GM12878 (cell line): ENCODE measurements around the gene CD14. TPM values are rescaled to one million over a fixed set of nuclear protein-coding genes. Genes with fewer than 3 reads are reported as not detected.

ENCODE experiments used
- ATAC-seq: fragments of 200-7000 bp; cut with Tn5 transposase; 3 replicates; pipeline ENCODE4 v1.9.1; 2020; ENCODE audit warnings: mild to moderate bottlenecking, moderate library complexity
- BruUV-seq: library from RNA; stranded (reverse); fragments of 400-500 nt; replicated peaks from 2 replicates; lab custom pipeline; 2021; lab: Mats Ljungman, UMichigan
- CTCF ChIA-PET: fragments of 300-600 bp; sonication (Branson Sonifier 250); formaldehyde crosslinking; extraction: SDS; loops from one replicate; lab custom pipeline; 2021; ENCODE audit warnings: inconsistent platforms; lab: Yijun Ruan, JAX
- POLR2A ChIA-PET: fragments of 350-600 bp; formaldehyde crosslinking; extraction: SDS; loops from one replicate; lab custom pipeline; 2021; ENCODE audit warnings: inconsistent platforms; lab: Charles Lee
- RAD21 ChIA-PET: fragments of 300-600 bp; sonication (Branson Sonifier 250); formaldehyde crosslinking; loops from one replicate; lab custom pipeline; 2023; ENCODE audit warnings: antibody characterized with exemption; ENCODE audit not compliant: unreplicated experiment; lab: Charles Lee
- SMC1A ChIA-PET: fragments of 300-600 bp; sonication (Branson Sonifier 250); formaldehyde crosslinking; loops from one replicate; lab custom pipeline; 2023; ENCODE audit not compliant: unreplicated experiment, uncharacterized antibody; lab: Charles Lee
- DNase-seq: peaks from one replicate; pipeline ENCODE4 v3.0.0-alpha.2; 2011; ENCODE audit warnings: low read depth, low spot score
- FAIRE-seq: peaks from 3 replicates; lab custom pipeline; 2011; peaks lifted over from hg19 to GRCh38; lab: Jason Lieb, UNC
- H2AFZ ChIP-seq: 2 replicates; pipeline ENCODE4 v1.6.0; 2011; ENCODE audit warnings: low read depth, low read length, control low read depth; ENCODE audit not compliant: control insufficient read depth
- H3K27ac ChIP-seq: 2 replicates; pipeline ENCODE4 v1.5.1; 2011; ENCODE audit warnings: control low read depth; ENCODE audit not compliant: control insufficient read depth, insufficient read depth
- H3K27me3 ChIP-seq, 2 experiments: replicated peaks in 1 of 2; 2 replicates each; pipeline versions ENCODE4 v1.6.0 to v1.6.1; 2011; ENCODE audit warnings: low read length in 1 of 2; ENCODE audit not compliant: control insufficient read depth in 2 of 2, insufficient read depth in 2 of 2
- H3K36me3 ChIP-seq, 2 experiments: 2 replicates each; pipeline ENCODE4 v1.5.1; 2011; ENCODE audit warnings: low read length in 1 of 2; ENCODE audit not compliant: control insufficient read depth in 2 of 2, insufficient read depth in 2 of 2
- H3K4me1 ChIP-seq: 2 replicates; pipeline ENCODE4 v1.6.1; 2011; ENCODE audit warnings: mild to moderate bottlenecking, low read length, moderate library complexity, mixed read lengths; ENCODE audit not compliant: control insufficient read depth, insufficient read depth
- H3K4me2 ChIP-seq: 2 replicates; pipeline ENCODE4 v1.6.0; 2011; ENCODE audit warnings: control low read depth; ENCODE audit not compliant: control insufficient read depth, insufficient read depth
- H3K4me3 ChIP-seq: fragments of 200-600 bp; sonication (generic); 2 replicates; pipeline ENCODE4 v1.5.1; 2016
- H3K79me2 ChIP-seq: 2 replicates; pipeline ENCODE4 v1.6.0; 2011; ENCODE audit warnings: low read length; ENCODE audit not compliant: control insufficient read depth, insufficient read depth
- H3K9ac ChIP-seq: 2 replicates; pipeline ENCODE4 v1.8.0; 2011; ENCODE audit warnings: low read length, control low read depth, mixed read lengths; ENCODE audit not compliant: control insufficient read depth, insufficient read depth
- H3K9me3 ChIP-seq: replicated peaks from 3 replicates; pipeline ENCODE4 v1.5.1; 2011; ENCODE audit warnings: mild to moderate bottlenecking, low read length; ENCODE audit not compliant: control insufficient read depth, insufficient read depth
- H4K20me1 ChIP-seq: 2 replicates; pipeline ENCODE4 v1.6.0; 2011; ENCODE audit not compliant: control insufficient read depth, insufficient read depth
- ATF7 ChIP-seq: fragments of 450-650 bp; IDR thresholded peaks from 2 replicates; pipeline ENCODE4 v1.6.1; 2016; ENCODE audit warnings: low read depth, mild to moderate bottlenecking
- BACH1 ChIP-seq: fragments of 450-650 bp; IDR thresholded peaks from 2 replicates; pipeline ENCODE4 v1.6.1; 2017; ENCODE audit warnings: mild to moderate bottlenecking, borderline replicate concordance
- BHLHE40 ChIP-seq, 2 experiments: fragments of 450-650 bp in 1 of 2; IDR thresholded peaks; 2 replicates each; pipeline ENCODE4 v1.6.1; 2011 to 2017; ENCODE audit warnings: low read depth in 2 of 2, borderline replicate concordance in 1 of 2, improper control_type of control experiment in 1 of 2, low read length in 1 of 2, mild to moderate bottlenecking in 1 of 2
- CBX5 ChIP-seq: sonication (generic); IDR thresholded peaks from 2 replicates; pipeline ENCODE4 v1.6.1; 2016; ENCODE audit warnings: low read depth, moderate library complexity, mild to moderate bottlenecking, inconsistent platforms
- ESRRA ChIP-seq: IDR thresholded peaks from 2 replicates; pipeline ENCODE4 v1.6.1; 2012; ENCODE audit warnings: mild to moderate bottlenecking, low read length, improper control_type of control experiment
- HCFC1 ChIP-seq: fragments of 150-350 bp; IDR thresholded peaks from 2 replicates; pipeline ENCODE4 v1.6.1; 2014; ENCODE audit warnings: low read length
- HDAC2 ChIP-seq: fragments of 200-600 bp; sonication (generic); IDR thresholded peaks from 2 replicates; pipeline ENCODE4 v1.6.1; 2017
- LARP7 ChIP-seq: fragments of 450-650 bp; IDR thresholded peaks from 2 replicates; pipeline ENCODE4 v1.6.1; 2017; ENCODE audit warnings: mild to moderate bottlenecking
- MEF2A ChIP-seq: IDR thresholded peaks from 2 replicates; pipeline ENCODE4 v1.6.1; 2011; ENCODE audit warnings: low read depth, mild to moderate bottlenecking, low read length, moderate library complexity; ENCODE audit not compliant: insufficient read depth
- ZZZ3 ChIP-seq: IDR thresholded peaks from 2 replicates; pipeline ENCODE4 v1.6.1; 2011; ENCODE audit warnings: low read depth; ENCODE audit not compliant: control insufficient read depth, insufficient read length
- WGBS: methylation state at CpG from one replicate; pipeline ENCODE4 v1.1.6; 2016; ENCODE audit warnings: low lambda C conversion rate; ENCODE audit not compliant: insufficient replicate concordance, insufficient coverage; ENCODE audit errors: missing lambda C conversion rate; 5-methylcytosine and 5-hydroxymethylcytosine counted together
- in situ Hi-C: fragments of 300-500 bp; cut with MboI; formaldehyde crosslinking; loops from 9 replicates; pipeline ENCODE4 v1.14.3; 2018; ENCODE audit warnings: mixed read lengths
- intact Hi-C: fragments of 100-400 bp; cut with micrococcal nuclease; formaldehyde crosslinking; loops from one replicate; pipeline ENCODE4 v1.14.2; 2022; ENCODE audit not compliant: unreplicated experiment
- polyA plus RNA-seq, 11 experiments: library from polyadenylated mRNA; depleted of rRNA in 4 of 11; unstranded in 6 of 11; stranded (reverse) in 5 of 11; fragments of >200 nt; fragmentation: Nextera tagmentation in 4 of 11; fragmentation: Illumina TruSeq in 1 of 11; extraction: Ambion mirVana in 4 of 11; extraction: Trizol in 1 of 11; gene quantifications; 1 replicate in 1 of 11; 2 replicates in 10 of 11; pipeline versions ENCODE4 v1.2.1 to v1.2.3, GENCODE V29; 2011 to 2016; ENCODE audit warnings: inconsistent platforms in 2 of 11, missing spikeins in 2 of 11, low read depth in 1 of 11
- total RNA-seq, 4 experiments: library from RNA; depleted of rRNA in 3 of 4; stranded (reverse); fragments of >200 nt in 3 of 4; fragmentation: Illumina TruSeq in 1 of 4; extraction: Trizol in 1 of 4; gene quantifications; 2 replicates each; pipeline versions ENCODE4 v1.2.1 to v1.2.3, GENCODE V29; 2013 to 2021
- TF ChIP-seq, protein P1 (sequence below): fragments of 450-650 bp; IDR thresholded peaks from 2 replicates; pipeline ENCODE4 v1.6.1; 2018; ENCODE audit warnings: mild to moderate bottlenecking, low read depth, moderate library complexity; ENCODE audit not compliant: partially characterized antibody
- TF ChIP-seq, protein P2 (sequence below): fragments of 450-650 bp; formaldehyde crosslinking; IDR thresholded peaks from 2 replicates; pipeline ENCODE4 v1.4.0; 2022; ENCODE audit warnings: mild to moderate bottlenecking, moderate library complexity

Gene CD14
- total and polyA plus RNA-seq, 10 of the 15 experiments (the other 5 are each of a cell fraction or from before 2014, with no cell fraction given): 0.09 to 0.72 (median 0.18) TPM; not detected in 5

DNA sequence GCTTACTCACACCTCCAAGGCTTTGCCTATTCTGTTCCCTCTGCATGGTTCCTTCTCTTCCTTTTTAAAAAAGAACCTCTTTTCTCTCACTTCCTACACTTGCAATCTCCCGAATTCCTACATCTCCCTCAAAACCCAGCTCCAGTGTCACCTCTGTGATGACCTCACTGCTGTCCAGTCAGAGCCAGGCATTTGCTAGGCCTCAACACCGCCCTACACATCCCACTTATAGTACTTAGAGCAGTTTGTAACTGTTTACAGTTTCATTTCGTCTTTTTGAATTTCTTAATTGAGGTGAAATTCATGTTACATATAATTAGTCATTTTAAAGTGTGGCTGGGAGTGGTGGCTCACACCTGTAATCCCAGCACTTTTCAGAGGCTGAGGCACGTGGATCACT, 30.8 kb downstream of the CD14 start:
- SMC1A ChIA-PET: no interaction called here
- WGBS: 23% methylated on average over 4 of the region's 4 CpGs
- FAIRE-seq (no peak), ATAC-seq (no peak), DNase-seq (no peak)
- POLR2A ChIA-PET: interaction anchor here (0.6 kb wide), 1 partner anchor 220 kb away, joined by 3 read pairs; no protein-coding TSS in a partner anchor
- Histone ChIP-seq H3K4me3 (no peak overlapping the region), H3K4me2 (no peak overlapping the region), H3K27me3 (no peaks in the 10 kb centered on the region), H3K36me3 (no peaks in the 10 kb centered on the region), H2AFZ (no peak overlapping the region), H3K79me2 (no peaks in the 10 kb centered on the region), H3K9me3 (no peaks in the 10 kb centered on the region), H3K9ac (no peak overlapping the region), H3K27ac (no peak overlapping the region), H3K4me1 (no peaks in the 10 kb centered on the region), H4K20me1 (no peaks in the 10 kb centered on the region)
- intact Hi-C loops (no loop called here), in situ Hi-C loops (no loop called here)
- no TSS peak for BruUV-seq
- TF ChIP-seq BACH1 (no peak), HCFC1 (no peak), CBX5 (no peak), HDAC2 (no peak), BHLHE40 (IDR thresholded peaks at IDR 0.05; ENCODE audit: borderline replicate concordance in 1 of 2, low read depth in 2 of 2, low read length in 1 of 2) (peak in 1 of 2 experiments; percentile 31; a peak in 1 of 4 replicates), LARP7 (no peak), ATF7 (0 out of 2 replicates have a peak, but pooled peaks have one; percentile 24), ZZZ3 (no peak), MEF2A (no peak), ESRRA (no peak)
- TF ChIP-seq, protein P1, sequence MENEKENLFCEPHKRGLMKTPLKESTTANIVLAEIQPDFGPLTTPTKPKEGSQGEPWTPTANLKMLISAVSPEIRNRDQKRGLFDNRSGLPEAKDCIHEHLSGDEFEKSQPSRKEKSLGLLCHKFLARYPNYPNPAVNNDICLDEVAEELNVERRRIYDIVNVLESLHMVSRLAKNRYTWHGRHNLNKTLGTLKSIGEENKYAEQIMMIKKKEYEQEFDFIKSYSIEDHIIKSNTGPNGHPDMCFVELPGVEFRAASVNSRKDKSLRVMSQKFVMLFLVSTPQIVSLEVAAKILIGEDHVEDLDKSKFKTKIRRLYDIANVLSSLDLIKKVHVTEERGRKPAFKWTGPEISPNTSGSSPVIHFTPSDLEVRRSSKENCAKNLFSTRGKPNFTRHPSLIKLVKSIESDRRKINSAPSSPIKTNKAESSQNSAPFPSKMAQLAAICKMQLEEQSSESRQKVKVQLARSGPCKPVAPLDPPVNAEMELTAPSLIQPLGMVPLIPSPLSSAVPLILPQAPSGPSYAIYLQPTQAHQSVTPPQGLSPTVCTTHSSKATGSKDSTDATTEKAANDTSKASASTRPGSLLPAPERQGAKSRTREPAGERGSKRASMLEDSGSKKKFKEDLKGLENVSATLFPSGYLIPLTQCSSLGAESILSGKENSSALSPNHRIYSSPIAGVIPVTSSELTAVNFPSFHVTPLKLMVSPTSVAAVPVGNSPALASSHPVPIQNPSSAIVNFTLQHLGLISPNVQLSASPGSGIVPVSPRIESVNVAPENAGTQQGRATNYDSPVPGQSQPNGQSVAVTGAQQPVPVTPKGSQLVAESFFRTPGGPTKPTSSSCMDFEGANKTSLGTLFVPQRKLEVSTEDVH: no peak
- TF ChIP-seq, protein P2, sequence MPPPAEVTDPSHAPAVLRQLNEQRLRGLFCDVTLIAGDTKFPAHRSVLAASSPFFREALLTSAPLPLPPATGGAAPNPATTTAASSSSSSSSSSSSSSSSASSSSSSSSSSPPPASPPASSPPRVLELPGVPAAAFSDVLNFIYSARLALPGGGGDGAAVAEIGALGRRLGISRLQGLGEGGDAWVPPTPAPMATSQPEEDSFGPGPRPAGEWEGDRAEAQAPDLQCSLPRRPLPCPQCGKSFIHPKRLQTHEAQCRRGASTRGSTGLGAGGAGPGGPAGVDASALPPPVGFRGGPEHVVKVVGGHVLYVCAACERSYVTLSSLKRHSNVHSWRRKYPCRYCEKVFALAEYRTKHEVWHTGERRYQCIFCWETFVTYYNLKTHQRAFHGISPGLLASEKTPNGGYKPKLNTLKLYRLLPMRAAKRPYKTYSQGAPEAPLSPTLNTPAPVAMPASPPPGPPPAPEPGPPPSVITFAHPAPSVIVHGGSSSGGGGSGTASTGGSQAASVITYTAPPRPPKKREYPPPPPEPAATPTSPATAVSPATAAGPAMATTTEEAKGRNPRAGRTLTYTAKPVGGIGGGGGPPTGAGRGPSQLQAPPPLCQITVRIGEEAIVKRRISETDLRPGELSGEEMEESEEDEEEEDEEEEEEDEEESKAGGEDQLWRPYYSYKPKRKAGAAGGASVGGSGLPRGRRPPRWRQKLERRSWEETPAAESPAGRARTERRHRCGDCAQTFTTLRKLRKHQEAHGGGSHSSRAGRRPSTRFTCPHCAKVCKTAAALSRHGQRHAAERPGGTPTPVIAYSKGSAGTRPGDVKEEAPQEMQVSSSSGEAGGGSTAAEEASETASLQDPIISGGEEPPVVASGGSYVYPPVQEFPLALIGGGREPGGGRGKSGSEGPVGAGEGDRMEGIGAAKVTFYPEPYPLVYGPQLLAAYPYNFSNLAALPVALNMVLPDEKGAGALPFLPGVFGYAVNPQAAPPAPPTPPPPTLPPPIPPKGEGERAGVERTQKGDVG (CRISPR knock-in tag): no peak
- CTCF ChIA-PET: no interaction called here
- RAD21 ChIA-PET: no interaction called here
